Brain pericyte (primary cell): Measurements from ENCODE around the gene PGLYRP1.

Source experiments
- DNase-seq: peaks from one replicate; pipeline ENCODE4 v3.0.0-alpha.2; 2012; ENCODE audit warnings: low read depth, low spot score

Gene PGLYRP1

DNA sequence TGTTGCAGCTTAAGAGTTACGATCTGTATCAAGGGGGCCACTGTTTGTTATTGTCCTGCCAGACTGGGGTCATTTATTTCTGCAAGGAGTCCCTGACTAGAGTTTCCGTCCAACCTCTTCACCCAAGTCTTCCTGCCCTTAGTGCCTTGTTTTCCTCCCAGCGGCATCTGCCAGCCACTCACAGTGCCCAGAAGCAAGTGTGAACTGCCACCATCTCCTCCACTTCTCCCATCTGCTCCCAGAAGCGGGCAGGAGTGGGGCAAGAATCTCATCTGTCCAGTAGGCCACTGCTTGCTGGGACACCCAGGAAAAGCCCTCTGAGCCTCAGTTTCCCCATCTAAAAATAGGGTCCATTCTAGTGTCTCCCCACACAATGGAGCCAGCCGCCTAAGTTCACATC, 53.2 kb downstream of the PGLYRP1 start:
- no peak for DNase-seq
